Measurements from ENCODE around the gene MPND.

MPND gene, protein sequence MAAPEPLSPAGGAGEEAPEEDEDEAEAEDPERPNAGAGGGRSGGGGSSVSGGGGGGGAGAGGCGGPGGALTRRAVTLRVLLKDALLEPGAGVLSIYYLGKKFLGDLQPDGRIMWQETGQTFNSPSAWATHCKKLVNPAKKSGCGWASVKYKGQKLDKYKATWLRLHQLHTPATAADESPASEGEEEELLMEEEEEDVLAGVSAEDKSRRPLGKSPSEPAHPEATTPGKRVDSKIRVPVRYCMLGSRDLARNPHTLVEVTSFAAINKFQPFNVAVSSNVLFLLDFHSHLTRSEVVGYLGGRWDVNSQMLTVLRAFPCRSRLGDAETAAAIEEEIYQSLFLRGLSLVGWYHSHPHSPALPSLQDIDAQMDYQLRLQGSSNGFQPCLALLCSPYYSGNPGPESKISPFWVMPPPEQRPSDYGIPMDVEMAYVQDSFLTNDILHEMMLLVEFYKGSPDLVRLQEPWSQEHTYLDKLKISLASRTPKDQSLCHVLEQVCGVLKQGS

DNA sequence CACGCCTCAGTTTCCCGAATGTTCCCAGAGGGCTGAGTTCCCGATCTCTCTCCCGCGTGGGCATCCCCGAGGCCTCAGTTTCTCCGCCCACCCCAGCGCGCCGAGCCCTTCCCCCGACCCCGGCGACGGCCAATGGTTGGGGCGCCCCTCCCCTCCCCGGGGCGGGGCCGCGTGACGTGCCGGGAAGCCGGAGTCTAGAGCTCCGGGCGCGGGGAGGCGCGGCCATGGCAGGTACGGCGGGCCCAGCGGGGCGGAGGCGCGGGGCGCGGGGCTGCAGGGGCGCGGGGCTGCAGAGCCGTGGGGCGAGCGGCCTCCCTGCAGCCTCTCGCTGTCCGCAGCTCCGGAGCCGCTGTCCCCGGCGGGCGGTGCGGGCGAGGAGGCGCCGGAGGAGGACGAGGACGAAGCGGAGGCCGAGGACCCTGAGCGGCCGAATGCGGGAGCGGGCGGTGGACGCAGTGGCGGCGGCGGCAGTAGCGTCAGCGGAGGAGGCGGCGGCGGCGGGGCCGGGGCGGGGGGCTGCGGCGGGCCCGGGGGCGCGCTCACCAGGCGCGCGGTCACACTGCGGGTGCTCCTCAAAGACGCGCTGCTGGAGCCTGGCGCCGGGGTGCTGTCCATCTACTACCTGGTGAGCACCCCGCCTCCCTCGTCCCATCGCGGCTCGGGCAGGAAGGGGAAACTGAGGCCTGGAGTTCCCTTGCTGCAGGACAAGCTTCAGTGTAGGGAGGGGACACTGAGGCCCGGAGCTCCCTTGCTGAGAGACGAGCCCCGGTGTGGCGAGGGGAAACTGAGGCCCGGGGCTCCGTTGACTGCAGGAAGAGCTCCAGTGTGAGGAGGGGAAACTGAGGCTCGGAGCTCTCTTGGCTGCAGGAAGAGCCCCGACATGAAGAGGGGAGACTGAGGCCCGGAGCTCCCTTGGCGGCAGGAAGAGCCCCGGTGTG lies at the start of gene MPND:
Gene MPND (plus strand): TSS at position 193 of the 938 bp plus-strand sequence. CDS start 32 bp downstream, at position 225.
- DNase-seq (ENCODE audit: low read depth) = peak; percentile 84

DNA sequence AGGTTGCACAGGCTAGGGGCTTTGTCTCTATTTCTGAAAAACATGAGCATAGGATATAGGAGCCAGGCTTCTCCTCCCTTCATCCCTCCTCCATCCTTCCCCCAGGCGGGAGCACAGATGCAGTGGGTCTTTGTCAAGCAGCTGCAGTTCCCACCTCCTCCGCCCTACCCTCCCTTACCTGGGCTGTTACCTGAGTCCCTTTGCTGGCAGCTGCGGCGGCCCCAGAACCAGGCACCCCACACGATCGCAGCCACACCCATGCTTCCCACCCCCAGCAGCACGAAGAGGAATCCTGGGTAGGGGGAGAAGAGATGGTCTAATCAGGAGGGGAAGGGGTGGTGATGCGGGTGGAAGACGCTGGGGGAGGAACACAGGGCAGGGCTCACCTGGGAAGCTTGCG lies 49.0 kb upstream of the MPND start:
- no peak for DNase-seq (ENCODE audit: low read depth)

DNA sequence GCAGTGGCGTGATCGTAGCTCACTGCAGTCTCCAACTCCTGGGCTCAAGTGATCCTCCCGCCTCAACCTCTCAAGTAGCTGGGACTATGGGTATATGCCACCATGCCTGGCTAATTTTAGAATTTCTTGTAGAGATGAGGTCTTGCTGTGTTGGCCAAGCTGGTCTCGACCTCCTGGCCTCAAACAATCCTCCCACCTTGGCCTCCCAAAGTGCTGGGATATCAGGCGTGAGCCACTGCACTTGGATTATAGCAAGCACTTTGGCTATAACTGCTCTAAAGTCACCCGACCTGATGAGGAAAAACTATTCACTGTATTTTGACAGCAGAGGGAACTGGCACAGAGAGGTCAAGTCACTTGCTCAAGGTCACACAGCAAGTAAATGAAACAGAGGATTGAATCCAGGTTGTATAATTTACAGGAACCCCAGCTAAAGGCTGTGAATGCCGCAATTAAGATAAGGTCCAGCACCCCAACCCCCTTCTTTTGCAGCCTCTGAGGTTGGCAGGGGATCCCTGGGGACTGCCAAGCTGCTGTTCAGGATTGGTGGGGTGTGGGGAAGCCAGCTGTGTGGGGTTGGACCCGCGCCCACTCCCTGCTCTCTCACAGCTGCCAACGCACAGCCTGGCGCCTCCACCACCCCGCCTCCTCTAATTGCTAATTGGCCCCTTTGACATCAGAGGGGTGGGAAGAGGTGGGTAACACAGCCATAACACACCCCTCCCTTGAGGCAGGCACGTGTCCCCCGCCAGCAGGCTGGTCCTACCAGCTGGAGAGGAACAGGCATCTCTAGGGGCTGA lies 47.2 kb upstream of the MPND start:
- DNase-seq (ENCODE audit: low read depth) = no peak

DNA sequence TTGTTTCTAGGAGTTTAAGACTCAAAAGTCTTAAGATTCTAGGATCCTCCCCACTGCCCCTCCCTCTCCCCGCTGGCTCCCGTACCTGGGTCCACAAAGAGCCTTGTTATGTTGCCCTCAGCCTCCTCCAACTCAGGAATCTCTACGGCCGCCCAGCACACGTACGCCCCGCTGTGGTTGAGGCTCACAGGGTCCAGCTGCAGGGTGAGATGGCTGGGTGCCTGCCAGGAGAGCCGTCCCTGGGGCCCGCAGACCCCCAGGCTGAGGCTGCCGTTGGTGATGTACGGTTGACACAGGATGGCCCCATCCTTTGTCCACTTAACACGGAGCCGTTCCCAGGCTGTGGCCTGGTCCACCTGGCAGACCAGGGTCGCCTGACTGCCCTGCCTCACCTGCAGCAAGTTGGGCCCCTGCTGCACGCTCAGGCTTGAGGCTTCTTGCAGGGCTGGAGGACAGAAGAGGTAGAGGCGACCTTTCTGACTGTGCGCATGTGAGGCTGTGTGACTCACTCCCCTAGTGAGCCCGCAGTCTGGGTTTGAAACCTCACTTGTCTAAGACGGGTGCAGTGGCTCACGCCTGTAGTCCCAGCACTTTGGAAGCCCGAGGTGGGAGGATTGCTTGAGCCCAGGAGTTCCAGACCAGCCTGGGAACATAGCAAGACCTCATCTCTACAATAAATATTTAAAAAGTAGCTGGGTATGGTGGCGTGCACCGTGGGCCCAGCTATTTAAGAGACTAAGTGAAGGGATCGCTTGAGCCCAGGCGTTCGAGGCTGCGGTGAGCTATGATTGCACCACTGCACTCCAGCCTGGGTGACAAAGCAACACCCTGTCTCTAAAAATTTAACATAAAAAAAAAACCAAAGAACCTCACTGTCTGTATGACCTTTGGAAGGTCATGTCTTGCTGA lies 45.2 kb upstream of the MPND start:
- DNase-seq (ENCODE audit: low read depth) = no peak

DNA sequence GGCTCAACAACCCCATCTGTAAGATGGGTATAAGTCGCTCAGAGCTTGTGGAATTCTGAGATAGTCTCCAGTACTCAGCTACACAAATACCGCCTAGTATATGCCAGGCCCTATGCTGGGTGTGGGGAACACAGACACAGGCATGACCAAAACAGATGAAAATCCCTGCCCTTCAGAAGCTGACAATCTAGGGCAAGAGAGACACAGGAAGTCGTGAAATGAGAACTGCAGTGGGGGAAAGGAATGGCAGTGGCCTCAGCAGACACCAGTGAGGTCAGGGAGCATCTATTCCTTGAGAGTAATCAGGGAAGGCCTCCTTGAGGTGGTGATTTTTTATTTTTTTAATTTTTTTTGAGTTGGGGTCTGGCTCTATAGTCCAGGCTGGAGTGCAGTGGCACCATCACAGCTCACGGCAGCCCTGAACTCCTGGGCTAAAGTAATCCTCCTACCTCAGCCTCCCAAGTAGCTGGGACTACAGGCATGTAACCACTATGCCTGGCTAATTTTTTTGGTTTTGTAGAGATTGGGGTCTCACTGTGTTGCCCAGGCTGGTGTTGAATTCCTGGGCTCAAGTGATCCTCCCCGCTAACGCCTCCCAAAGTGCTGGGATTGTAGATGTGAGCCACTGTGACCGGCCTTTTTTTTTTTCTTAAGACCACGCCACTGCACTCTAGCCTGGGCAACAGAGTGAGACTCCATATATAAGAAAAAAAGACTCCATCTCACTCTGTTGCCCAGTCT lies 44.4 kb upstream of the MPND start:
- no peak for DNase-seq (ENCODE audit: low read depth)

DNA sequence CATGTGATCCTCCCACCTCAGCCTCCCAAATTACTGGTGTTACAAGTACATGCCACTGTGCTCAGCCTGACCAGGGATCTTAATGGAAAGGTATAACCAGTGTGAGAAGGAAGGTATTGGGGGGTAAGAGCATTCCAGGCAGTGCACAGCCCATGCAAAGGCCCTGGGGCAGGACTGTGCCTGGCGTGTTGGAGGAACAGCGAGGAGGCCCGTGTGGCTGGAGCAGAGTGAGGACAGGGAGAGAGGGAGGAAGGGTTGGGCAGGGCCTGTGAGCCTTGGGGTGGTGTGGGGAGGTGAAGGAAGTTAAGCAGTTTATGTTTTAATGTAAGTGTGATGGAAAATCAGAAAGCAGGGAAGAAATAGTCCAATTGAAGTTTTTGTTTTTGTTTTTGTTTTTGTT lies 42.8 kb upstream of the MPND start:
- no peak for DNase-seq (ENCODE audit: low read depth)

DNA sequence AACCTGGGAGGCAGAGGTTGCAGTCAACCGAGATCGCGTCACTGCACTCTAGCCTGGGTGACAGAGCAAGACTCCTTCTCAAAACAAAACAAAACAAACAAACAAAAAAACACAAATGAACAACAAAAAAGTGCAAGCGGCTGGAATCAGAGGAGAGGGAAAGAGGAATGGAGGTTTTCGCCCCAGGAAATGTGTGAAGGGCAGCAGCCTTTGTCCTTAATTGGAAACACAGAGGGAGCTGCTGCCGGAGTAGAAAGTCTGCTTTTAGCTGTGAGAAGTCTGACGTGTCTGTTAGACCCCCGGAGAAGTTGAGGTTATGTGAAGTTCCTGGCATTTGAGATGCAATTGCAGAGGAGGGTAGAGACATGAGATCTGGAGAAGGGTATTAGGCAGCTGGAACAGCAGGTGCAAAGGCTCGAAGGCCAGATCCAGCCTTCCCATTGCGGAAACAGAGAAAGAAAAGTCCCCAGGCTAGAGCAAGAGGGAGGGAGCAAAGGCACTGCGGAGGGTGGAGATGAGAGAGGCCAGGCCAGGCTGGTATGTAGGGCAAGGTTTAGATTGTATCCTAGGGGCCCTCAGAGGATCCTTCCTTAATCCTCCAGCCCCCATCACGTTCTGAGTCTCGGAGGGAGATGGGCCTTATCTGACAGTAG lies 41.6 kb upstream of the MPND start:
- no peak for DNase-seq (ENCODE audit: low read depth)

DNA sequence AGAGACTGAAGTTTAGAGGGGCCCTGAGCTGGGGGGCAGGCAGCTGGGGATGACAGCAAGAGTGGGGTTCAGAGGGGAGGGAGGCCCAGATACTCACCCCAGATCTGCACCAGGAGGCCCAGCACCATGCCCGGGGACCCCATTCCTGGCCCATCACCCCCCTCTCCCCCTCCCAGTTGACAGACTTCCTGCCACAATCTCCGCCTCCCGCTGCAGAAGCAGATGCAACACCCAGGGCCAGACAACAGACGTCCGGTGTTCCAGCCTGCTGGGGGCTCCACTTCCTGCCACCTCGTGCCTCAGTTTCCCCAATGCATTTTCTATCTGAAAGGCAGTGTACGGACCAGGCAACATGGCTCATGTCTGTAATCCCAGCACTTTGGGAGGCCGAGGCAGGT lies 41.1 kb upstream of the MPND start, which contains the start of gene TMIGD2:
Gene TMIGD2 (minus strand): TSS at position 147 of the 398 bp plus-strand sequence. CDS start 4 bp downstream, at position 143.
- DNase-seq (ENCODE audit: low read depth) = no peak

DNA sequence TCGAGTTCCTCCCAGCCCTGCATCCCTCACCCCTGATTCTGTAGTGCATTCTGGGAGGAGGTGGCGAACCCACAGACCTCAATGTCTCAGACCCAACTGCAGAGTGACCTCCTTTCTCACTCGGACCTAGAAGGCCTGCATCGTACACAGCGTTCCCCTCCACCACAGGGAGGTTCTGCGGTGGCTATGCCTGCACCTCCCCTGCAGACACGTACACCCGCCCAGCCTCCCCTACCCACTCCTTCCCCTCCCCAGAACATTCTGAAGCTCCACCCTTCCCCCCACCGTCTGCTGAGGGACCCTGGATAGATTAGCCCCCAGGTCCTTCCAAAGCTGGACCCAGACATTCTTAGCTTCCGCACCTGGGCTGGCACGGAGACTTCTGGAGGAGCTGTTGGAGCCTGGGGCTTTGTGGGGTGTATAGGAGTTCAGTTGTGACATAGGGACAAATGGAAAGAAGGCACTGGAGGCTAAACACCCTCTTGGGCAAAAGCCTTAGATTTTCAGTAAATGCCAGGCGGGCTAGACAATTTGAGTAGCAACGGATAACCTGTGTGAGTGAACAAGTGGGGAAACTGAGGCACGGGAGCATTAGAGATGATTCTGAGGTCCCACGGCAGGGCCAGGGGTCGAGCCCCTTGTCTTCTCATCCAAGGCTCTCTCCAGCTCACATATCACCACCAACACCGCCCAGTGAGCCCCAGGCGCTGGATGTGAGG lies 39.4 kb upstream of the MPND start:
- no peak for DNase-seq (ENCODE audit: low read depth)

DNA sequence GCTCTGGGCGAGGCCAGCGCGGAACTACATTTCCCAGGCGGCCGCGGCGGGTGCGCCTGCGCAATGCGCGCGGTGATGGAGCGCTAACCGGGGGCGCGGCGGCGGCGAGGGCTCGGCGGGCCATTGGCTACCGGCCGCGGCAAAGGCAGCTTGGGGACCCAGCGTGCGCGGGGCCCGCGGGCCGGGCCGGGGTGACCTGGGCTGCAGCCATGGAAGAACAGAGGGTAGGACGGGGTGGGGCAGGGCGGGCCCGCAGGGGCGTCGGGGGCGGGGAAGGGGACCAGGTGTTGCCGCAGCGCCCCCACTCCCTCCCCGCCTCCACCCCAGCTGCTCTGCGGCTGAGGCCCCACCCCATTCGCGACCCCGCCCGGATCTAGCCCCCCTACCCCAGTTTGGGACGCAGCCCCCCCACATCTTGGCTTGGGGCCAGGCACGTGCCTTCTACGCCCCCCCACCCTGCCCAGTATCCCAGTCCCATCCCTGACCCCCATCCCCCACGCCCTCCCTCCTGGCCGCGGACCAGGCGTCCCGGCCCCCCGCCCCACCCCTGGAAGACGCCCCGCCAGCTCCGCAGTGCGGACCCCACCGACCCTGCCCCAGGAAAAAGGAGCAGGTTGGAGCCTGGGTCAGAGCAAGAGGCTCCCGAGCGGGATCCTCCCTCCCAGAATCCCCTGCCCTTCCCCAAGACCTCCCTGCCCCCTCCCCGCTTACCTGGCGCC lies 38.7 kb upstream of the MPND start, which contains the start of gene FSD1:
Gene FSD1 (plus strand): TSS at position 61 of the 719 bp plus-strand sequence. CDS start 149 bp downstream, at position 210.
- DNase-seq (ENCODE audit: low read depth) = peak; percentile 34

DNA sequence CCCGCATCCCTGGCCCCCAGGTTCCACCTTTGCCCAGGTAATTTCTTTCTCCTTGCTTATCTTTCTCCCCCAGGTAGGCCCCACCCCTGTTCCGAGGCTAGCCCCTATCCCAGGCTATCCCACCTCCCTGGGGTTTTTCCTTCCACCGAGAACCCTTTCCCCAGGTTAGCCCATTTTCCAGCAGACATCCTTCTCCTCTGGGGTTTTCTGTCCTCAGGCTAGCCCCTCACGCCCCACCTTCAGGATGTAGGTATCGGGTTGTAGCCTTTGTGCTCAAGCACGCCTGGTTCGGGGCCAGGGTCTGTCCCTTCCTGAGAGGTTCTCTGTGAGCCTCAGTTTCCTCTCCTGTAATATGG lies 38.1 kb upstream of the MPND start:
- no peak for DNase-seq (ENCODE audit: low read depth)

DNA sequence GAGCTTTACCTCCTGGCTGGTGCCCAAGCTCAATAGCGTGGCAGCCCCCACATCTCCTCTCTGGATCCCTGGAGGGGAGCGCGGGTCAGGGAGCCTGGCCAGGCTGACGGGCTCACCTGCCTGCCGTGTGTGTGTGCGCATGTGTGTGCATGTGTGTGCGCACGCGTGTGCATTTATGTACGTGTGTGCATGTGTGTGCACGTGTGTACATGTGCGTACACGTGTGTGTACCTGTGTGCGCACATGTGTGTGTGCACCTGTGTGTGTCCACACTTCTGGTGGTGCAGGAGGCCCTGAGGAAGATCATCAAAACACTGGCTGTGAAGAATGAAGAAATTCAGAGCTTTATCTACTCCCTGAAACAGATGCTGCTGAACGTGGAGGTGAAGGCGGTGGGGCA lies 37.7 kb upstream of the MPND start:
- no peak for DNase-seq (ENCODE audit: low read depth)

DNA sequence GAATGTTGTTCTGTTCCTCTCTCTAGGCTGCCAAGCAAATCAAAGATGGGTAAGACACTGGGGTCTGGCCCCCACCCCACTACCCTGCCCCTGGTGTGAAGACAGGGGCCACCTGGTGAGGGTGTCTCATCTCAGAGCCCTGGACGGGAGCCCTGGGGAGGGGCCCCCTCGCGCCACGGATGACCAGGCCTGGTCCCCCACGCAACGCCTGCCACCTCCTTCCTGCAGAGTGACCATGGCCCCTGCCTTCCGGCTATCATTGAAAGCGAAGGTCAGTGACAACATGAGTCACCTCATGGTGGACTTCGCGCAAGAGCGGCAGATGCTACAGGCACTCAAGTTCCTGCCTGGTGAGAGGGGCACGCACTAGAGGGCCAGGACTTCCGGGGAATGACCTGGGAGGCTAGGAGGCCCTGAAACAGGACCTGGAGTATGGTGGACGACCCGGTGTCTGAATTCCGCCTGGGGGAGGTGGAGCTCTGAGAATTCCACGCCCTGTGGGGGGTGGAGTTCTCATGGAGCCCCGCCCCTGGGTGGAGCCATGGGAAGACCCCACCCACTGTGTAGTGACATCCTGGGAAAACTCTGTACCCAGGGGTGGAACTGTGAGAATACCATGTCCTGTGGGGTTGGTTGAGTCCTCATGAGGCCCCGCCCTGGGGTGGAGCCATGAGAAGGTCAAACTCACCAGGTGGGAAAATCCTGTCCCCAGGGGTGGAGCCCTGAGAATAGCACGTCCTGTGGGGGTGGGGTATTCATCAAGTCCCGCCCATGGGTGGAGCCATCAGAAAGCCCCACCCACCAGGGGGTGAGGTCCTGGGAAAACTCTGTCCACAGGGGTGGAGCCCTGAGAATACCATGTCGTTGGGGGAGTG lies 32.9 kb upstream of the MPND start:
- no peak for DNase-seq (ENCODE audit: low read depth)

DNA sequence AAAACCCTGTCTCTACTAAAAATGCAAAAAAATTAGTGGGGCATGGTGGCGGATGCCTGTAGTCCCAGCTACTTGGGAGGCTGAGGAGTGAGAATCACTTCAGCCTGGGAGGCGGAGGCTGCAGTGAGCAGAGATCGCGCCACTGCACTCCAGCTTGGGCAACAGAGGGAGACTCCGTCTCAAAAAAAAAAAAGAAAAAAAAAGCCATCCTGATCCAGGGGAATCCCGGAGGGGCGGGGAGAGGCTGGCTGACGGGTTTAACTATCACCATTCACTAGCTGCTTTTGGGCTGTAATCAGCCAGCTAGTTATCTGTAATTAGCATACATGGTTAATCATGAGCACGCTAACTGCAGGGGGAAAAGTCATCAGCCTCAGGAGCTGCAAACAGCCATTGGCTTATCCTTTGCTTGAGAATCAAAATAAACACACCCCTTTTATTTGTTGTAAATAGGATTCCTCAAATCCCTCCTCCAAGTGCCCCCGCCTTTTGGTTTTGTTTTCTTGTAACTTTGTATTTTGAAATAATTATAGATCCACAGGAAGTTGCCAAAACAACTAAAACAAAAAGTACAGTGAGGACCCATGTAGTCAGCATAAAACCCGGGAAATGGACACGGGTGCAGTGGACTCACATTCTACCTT lies 29.4 kb upstream of the MPND start:
- DNase-seq (ENCODE audit: low read depth) = no peak

DNA sequence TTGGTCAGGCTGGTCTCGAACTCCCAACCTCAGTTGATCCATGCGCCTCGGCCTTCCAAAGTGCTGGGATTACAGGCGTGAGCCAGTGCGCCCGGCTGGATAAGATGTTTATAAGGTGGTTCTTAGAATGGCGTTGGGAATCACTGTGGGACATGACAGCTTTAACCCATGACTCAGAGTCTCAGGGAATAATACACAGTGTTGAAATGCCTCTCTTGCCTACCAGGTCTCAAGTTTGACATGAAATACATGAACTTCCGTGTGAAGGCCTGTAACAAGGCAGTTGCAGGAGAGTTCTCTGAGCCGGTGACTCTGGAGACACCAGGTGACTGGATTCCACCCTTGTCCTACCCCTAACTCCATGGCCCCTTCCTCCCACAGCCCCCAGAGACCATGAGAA lies 26.4 kb upstream of the MPND start:
- DNase-seq (ENCODE audit: low read depth) = no peak

DNA sequence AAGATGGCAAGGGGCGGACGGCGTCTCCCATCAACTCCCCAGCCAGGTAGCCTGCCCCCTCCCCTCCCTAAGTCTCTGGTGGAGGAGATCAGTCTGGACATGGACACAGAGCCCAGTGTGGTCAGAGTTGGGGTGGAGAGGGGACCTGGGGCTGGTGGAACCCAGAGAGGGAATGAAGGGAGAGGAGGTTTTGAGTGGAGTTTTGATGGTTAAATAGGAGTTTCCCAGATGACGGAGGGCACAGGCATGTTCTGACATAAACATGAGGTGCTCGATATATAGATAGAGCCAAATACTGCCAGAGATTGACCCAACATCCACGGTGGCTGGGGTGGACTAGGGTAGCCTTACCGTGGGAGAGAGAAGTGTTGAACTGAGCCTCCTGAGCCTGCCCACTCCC lies 24.9 kb upstream of the MPND start:
- DNase-seq (ENCODE audit: low read depth) = no peak

All from stimulated activated CD8-positive, alpha-beta memory T cell treated with anti-CD3 and anti-CD28 coated beads, Interleukin-15, amount 100 ng/mL, for 1 hour (primary cell).